Right atrium auricular region (tissue), 2 donors: ENCODE measurements around the gene P2RY14. TPM values are rescaled to one million over a fixed set of nuclear protein-coding genes. Genes with fewer than 3 reads are reported as not detected.

Experiments
- DNase-seq: peaks from one replicate; pipeline ENCODE4 v3.0.0-alpha.2; 2019; ENCODE audit warnings: low spot score
- H3K27ac ChIP-seq, 2 donors: fragments of 200-600 bp; sonication (generic); 1 replicate in 1 of 2; 2 replicates in 1 of 2; pipeline ENCODE4 v1.5.1; 2016 to 2019
- H3K27me3 ChIP-seq, 2 donors: fragments of 200-600 bp; sonication (generic); one replicate each; pipeline versions ENCODE4 v1.5.1 to v1.6.0; 2017 to 2019
- H3K36me3 ChIP-seq: fragments of 200-600 bp; sonication (generic); one replicate; pipeline ENCODE4 v1.5.1; 2016
- H3K4me1 ChIP-seq, 2 donors: fragments of 200-600 bp; sonication (generic); one replicate each; pipeline versions ENCODE4 v1.5.1 to v1.6.0; 2017 to 2019
- H3K4me3 ChIP-seq, 2 donors: fragments of 200-600 bp; sonication (generic); 1 replicate in 1 of 2; 2 replicates in 1 of 2; pipeline ENCODE4 v1.5.1; 2017 to 2019; ENCODE audit warnings: mild to moderate bottlenecking in 1 of 2, moderate library complexity in 1 of 2
- H3K9me3 ChIP-seq, 2 donors: fragments of 200-600 bp; sonication (generic); one replicate each; pipeline ENCODE4 v1.5.1; 2019
- total RNA-seq, 2 donors: library from RNA; depleted of rRNA; stranded (reverse); fragments of >200 nt; gene quantifications; one replicate each; pipeline ENCODE4 v1.1.0, GENCODE V29; 2016
- TF ChIP-seq, protein P1 (sequence below), 2 donors: fragments of 200-600 bp; sonication (generic); IDR thresholded peaks; one replicate each; pipeline ENCODE4 v1.5.1; 2019; ENCODE audit warnings: antibody characterized with exemption in 2 of 2

P2RY14 gene
- total RNA-seq, 2 donors from 2014 or later: 1.3 to 3.6 TPM

DNA sequence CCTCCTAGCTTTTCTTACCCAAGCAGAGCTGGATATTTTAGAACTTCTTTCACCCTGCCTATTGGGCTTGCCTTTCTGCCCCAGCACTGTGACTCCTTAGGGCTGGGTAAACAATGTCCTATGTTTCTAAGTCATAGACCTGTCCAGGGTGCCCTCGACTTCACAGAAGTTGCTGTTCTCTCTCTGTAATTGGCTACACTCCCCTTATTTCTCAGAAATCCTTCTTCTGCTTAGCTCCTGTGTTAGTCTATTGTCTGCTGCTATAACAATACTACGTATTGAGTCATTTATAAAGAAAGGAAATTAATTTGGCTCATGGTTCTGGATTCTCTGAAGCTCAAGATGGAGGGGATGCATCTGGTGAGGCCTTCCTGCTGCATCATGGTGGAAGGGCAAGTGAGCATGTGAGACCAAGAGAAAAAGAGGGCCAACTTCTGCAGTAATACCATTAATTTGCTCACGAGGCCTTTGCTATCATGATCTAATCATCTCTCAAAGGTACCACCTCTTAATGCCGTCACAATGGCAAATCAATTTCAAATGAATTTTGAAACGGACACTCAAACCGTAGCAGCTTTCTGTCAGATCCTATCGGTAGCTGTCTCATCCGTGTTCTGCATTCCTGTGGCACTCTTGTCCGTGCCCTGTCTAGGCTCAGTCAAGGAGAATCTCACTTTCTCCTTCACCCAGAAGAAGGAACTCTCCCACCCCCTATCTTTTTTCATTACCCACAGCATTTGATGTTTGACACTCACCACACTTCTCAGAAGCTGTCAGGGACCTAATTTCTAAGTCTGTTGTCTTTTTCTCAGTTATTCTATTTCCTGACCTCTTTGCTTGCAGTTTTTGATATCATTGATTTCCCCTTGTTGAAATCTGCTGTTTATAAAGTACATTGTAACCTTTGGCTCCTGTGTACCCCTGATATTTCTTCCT, 53.0 kb downstream of the P2RY14 start:
- Histone ChIP-seq H3K4me1 (peaks cover 0 to 16% of the 10 kb centered on the region in 2 donors), H3K9me3 (no peaks in the 10 kb centered on the region), H3K27me3 (no peaks in the 10 kb centered on the region), H3K36me3 (no peaks in the 10 kb centered on the region), H3K27ac (no peak overlapping the region), H3K4me3 (no peak overlapping the region)
- TF ChIP-seq, protein P1, sequence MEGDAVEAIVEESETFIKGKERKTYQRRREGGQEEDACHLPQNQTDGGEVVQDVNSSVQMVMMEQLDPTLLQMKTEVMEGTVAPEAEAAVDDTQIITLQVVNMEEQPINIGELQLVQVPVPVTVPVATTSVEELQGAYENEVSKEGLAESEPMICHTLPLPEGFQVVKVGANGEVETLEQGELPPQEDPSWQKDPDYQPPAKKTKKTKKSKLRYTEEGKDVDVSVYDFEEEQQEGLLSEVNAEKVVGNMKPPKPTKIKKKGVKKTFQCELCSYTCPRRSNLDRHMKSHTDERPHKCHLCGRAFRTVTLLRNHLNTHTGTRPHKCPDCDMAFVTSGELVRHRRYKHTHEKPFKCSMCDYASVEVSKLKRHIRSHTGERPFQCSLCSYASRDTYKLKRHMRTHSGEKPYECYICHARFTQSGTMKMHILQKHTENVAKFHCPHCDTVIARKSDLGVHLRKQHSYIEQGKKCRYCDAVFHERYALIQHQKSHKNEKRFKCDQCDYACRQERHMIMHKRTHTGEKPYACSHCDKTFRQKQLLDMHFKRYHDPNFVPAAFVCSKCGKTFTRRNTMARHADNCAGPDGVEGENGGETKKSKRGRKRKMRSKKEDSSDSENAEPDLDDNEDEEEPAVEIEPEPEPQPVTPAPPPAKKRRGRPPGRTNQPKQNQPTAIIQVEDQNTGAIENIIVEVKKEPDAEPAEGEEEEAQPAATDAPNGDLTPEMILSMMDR (IDR thresholded peaks at IDR 0.05): no peak
- DNase-seq: no peak

DNA sequence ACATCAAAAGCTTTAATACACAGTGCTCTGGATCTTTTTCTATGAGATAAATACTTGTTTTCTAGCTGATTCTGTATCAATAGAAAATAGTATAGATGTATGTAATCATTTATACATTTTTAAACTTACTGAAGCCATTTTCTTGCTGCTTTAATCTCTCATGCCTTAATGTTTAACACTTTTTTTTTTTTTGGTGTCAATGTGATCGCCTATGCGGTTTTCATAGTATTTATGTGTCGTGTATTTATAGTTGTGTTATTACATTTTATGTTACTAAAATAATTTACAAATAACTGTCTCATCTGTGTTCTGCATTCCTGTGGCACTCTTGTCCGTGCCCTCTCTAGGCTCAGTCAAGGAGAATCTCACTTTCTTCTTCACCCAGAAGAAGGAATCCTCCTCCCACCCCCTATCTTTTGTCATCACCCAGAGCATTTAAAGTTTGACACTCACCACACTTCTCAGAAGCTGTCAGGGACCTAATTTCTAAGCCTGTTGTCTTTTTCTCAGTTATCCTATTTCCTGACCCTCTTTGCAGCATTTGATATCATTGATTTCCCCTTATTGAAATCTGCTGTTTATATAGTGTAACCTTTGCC, 54.0 kb downstream of the P2RY14 start:
- no peaks in the 10 kb centered on the region for H3K27me3 ChIP-seq
- DNase-seq: no peak
- no peaks in the 10 kb centered on the region for H3K36me3 ChIP-seq
- H3K4me1 ChIP-seq: peaks cover 0 to 16% of the 10 kb centered on the region in 2 donors
- TF ChIP-seq, protein P1 (IDR thresholded peaks at IDR 0.05): no peak
- no peak overlapping the region for H3K4me3 ChIP-seq
- no peaks in the 10 kb centered on the region for H3K9me3 ChIP-seq
- no peak overlapping the region for H3K27ac ChIP-seq

DNA sequence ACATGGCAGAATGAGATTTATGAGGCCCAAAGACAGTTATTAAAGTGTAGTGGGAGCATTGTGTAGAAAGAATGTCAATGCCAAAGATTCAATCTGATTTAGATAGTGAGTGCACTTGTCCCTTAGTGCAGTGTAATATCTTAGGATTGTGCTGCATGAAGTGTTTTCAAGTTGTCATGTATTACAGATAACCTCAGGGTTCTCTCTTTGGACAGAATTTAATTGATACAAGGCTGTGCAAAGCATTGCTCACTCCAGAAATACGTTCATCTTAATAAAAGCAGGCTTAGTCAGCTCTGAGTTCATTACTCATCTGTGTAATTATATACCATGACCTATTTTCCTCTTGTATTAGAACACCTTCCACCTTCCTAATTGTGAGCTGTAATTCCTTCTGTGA, 59.3 kb downstream of the P2RY14 start:
- H3K9me3 ChIP-seq: no peaks in the 10 kb centered on the region
- no peak overlapping the region for H3K27ac ChIP-seq
- no peaks in the 10 kb centered on the region for H3K27me3 ChIP-seq
- no peaks in the 10 kb centered on the region for H3K36me3 ChIP-seq
- peaks cover 0 to 24% of the 10 kb centered on the region in 2 donors for H3K4me1 ChIP-seq
- DNase-seq: no peak
- no peak overlapping the region for H3K4me3 ChIP-seq
- TF ChIP-seq, protein P1 (IDR thresholded peaks at IDR 0.05): no peak

DNA sequence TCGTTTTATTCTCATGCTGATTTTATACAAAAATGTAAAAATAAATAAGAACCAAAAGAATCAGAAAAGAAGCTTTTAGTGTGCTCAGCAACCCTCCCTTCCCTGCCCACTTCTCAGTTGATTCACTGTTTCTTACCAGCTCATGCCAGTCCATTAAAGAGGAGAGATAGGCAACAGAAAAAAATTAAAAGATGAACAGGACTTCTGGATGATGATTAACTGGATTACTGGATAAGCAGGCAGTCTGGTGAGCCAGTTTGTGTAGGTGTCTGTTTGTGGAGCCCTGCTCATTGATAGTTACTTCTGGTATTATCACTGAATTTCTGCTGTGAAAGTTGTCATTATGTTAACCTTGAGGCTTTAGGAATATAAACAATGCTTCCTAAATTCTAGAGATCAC, 60.2 kb downstream of the P2RY14 start:
- DNase-seq: no peak
- Histone ChIP-seq H3K36me3 (no peaks in the 10 kb centered on the region), H3K4me1 (peaks cover 0 to 24% of the 10 kb centered on the region in 2 donors), H3K9me3 (no peaks in the 10 kb centered on the region), H3K27me3 (no peaks in the 10 kb centered on the region), H3K27ac (no peak overlapping the region), H3K4me3 (no peak overlapping the region)
- TF ChIP-seq, protein P1 (IDR thresholded peaks at IDR 0.05): no peak

DNA sequence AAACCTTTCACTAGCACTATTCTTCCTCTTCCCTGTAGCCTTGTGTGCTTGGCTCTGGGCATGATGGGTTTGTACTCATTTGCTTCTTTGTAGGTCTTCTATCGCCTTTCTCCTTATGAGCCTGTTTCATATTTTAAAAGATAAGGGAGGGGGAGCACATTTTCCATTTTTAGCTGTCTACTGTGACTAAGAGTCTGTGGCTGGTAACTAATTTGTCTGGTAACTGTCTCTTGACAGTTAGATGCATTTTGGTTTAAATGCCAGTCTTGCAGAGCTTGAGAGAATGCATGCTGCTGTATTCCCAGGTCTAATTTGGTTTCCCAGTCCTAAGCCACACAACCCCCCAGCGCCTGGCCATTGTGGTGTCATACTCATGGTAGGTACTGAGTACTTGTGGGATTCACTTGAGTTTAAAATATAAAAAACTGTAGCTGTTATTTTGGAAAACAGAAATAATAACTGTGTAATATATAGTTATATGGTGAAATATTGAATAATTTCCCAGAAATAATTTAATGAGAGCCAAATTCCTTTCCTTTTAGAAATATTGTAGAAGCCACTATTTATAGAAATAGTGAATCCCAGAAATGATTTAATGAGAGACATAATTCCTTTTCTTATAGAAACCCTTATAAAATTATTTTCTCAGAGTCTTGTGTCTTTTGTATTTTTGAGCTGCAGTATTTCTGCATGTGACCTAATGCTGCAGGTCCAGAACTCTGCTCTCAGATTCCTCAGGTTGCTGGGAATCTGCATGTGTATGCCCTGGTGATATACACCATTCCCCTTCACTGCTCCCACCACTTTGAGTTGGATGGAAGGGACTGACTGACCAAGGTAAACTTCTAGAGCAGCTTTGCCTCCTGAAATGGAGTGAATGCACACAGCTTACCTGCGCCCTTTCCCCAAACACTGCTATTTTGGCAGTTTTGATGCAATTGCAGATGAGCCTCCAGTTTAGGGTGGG, 61.4 kb downstream of the P2RY14 start:
- H3K27ac ChIP-seq: peak overlapping the region in 1 of 2 donors; percentile 39
- no peaks in the 10 kb centered on the region for H3K36me3 ChIP-seq
- DNase-seq: no peak
- no peaks in the 10 kb centered on the region for H3K27me3 ChIP-seq
- H3K9me3 ChIP-seq: no peaks in the 10 kb centered on the region
- peaks cover 0 to 24% of the 10 kb centered on the region in 2 donors for H3K4me1 ChIP-seq
- H3K4me3 ChIP-seq: no peak overlapping the region
- TF ChIP-seq, protein P1 (IDR thresholded peaks at IDR 0.05): no peak
